ENCODE results near the gene GPAT3. TPM values are rescaled to one million over a fixed set of nuclear protein-coding genes. Genes with fewer than 3 reads are reported as not detected.

GPAT3 gene
- total RNA-seq, 1 donor from 2014 or later: 44.2 TPM

- H3K27me3 ChIP-seq (ENCODE audit: low read depth): no peaks in the 10 kb centered on the region
- no peak overlapping the region for H3K4me3 ChIP-seq
- no peak overlapping the region for H3K27ac ChIP-seq (replicated peaks)
- no peak for TF ChIP-seq CTCF (IDR thresholded peaks at IDR 0.05; ENCODE audit: borderline replicate concordance)
- H3K4me1 ChIP-seq: peaks cover 17% of the 10 kb centered on the region
- intact Hi-C loops (cut with micrococcal nuclease): no loop called here
- H3K36me3 ChIP-seq: peaks cover 17% of the 10 kb centered on the region
- no peak for DNase-seq
- no peaks in the 10 kb centered on the region for H3K9me3 ChIP-seq (replicated peaks)
Measured at GRCh38 chr4:83591056-83591455, 55.1 kb downstream of the GPAT3 start.

GRCh38 chr4:83591730-83592129 lies 55.8 kb downstream of the GPAT3 start:
- Histone ChIP-seq H3K9me3 (replicated peaks) (no peaks in the 10 kb centered on the region), H3K27ac (replicated peaks) (no peak overlapping the region), H3K4me3 (no peak overlapping the region), H3K36me3 (peaks cover 24% of the 10 kb centered on the region), H3K4me1 (peaks cover 13% of the 10 kb centered on the region), H3K27me3 (ENCODE audit: low read depth) (no peaks in the 10 kb centered on the region)
- no peak for TF ChIP-seq CTCF (IDR thresholded peaks at IDR 0.05; ENCODE audit: borderline replicate concordance)
- DNase-seq: no peak
- intact Hi-C loops (cut with micrococcal nuclease): no loop called here

- Histone ChIP-seq H3K4me3 (no peak overlapping the region), H3K36me3 (peaks cover 60% of the 10 kb centered on the region)
- no peak for TF ChIP-seq CTCF (IDR thresholded peaks at IDR 0.05; ENCODE audit: borderline replicate concordance)
Measured at GRCh38 chr4:83599183-83599582, 63.3 kb downstream of the GPAT3 start.

GRCh38 chr4:83603129-83603528 lies 67.2 kb downstream of the GPAT3 start:
- Histone ChIP-seq H3K36me3 (peaks cover 32% of the 10 kb centered on the region), H3K9me3 (replicated peaks) (peaks cover 4% of the 10 kb centered on the region), H3K27me3 (ENCODE audit: low read depth) (no peaks in the 10 kb centered on the region), H3K4me1 (peaks cover 37% of the 10 kb centered on the region), H3K27ac (replicated peaks) (peak overlapping the region; percentile 66), H3K4me3 (no peak overlapping the region)
- intact Hi-C loops (cut with micrococcal nuclease): no loop called here
- no peak for DNase-seq
- TF ChIP-seq CTCF (IDR thresholded peaks at IDR 0.05; ENCODE audit: borderline replicate concordance): no peak

More at GRCh38 chr4:83599183-83599582, 63.3 kb downstream of the GPAT3 start:
- Histone ChIP-seq H3K27ac (replicated peaks) (no peak overlapping the region), H3K4me1 (peaks cover 11% of the 10 kb centered on the region), H3K27me3 (ENCODE audit: low read depth) (no peaks in the 10 kb centered on the region), H3K9me3 (replicated peaks) (peaks cover 4% of the 10 kb centered on the region)
- intact Hi-C loops (cut with micrococcal nuclease): no loop called here
- no peak for DNase-seq

GRCh38 chr4:83604321-83604720 lies 68.4 kb downstream of the GPAT3 start:
- H3K36me3 ChIP-seq: peaks cover 20% of the 10 kb centered on the region
- no peak for DNase-seq
- no peak for TF ChIP-seq CTCF (IDR thresholded peaks at IDR 0.05; ENCODE audit: borderline replicate concordance)
- peaks cover 37% of the 10 kb centered on the region for H3K4me1 ChIP-seq
- H3K27me3 ChIP-seq (ENCODE audit: low read depth): no peaks in the 10 kb centered on the region
- H3K9me3 ChIP-seq (replicated peaks): peaks cover 1% of the 10 kb centered on the region
- no peak overlapping the region for H3K4me3 ChIP-seq
- H3K27ac ChIP-seq (replicated peaks): peak overlapping the region; percentile 66
- intact Hi-C loops (cut with micrococcal nuclease): no loop called here

GRCh38 chr4:83605210-83605609 lies 69.3 kb downstream of the GPAT3 start:
- Histone ChIP-seq H3K4me3 (no peak overlapping the region), H3K27ac (replicated peaks) (peak overlapping the region; percentile 66), H3K4me1 (peaks cover 41% of the 10 kb centered on the region), H3K9me3 (replicated peaks) (peaks cover under 1% of the 10 kb centered on the region), H3K27me3 (ENCODE audit: low read depth) (no peaks in the 10 kb centered on the region), H3K36me3 (peaks cover 12% of the 10 kb centered on the region)
- TF ChIP-seq CTCF (IDR thresholded peaks at IDR 0.05; ENCODE audit: borderline replicate concordance): no peak
- DNase-seq: no peak
- intact Hi-C loops (cut with micrococcal nuclease): no loop called here
